ENCODE results near the gene RIOK3. TPM values are rescaled to one million over a fixed set of nuclear protein-coding genes. Genes with fewer than 3 reads are reported as not detected.
A peak's percentile ranks its signal among the peaks of the same experiment; 100 is the strongest.
"Not testable (repeated sequence)": the region's sequence is repeated elsewhere in the genome, so short reads cannot be mapped to it uniquely, and the experiment has no call there.

The RIOK3 gene
- total RNA-seq, 1 donor from 2014 or later, result 69.7 TPM

DNA sequence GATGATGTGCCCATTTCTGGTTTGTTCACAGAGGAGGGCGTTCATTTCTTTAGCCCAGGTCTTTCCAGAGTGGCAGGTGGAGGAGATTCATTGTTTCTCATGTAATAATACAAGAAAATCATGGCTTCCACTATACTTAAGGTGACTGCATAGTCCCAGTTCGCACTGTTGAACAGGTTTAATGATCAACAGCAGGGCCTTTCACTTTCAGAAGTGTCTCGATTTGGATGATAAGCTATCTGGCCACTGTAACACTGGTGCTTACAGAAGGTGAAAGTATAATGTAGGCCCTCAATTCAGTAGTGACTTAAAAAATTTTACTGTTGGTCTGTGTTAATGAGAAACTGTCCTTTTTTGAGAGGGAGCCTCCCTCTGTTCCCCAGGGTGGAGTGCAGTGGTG lies 51.6 kb downstream of the RIOK3 start:
- TF ChIP-seq, protein P1, sequence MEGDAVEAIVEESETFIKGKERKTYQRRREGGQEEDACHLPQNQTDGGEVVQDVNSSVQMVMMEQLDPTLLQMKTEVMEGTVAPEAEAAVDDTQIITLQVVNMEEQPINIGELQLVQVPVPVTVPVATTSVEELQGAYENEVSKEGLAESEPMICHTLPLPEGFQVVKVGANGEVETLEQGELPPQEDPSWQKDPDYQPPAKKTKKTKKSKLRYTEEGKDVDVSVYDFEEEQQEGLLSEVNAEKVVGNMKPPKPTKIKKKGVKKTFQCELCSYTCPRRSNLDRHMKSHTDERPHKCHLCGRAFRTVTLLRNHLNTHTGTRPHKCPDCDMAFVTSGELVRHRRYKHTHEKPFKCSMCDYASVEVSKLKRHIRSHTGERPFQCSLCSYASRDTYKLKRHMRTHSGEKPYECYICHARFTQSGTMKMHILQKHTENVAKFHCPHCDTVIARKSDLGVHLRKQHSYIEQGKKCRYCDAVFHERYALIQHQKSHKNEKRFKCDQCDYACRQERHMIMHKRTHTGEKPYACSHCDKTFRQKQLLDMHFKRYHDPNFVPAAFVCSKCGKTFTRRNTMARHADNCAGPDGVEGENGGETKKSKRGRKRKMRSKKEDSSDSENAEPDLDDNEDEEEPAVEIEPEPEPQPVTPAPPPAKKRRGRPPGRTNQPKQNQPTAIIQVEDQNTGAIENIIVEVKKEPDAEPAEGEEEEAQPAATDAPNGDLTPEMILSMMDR (IDR thresholded peaks at IDR 0.05; ENCODE audit: unreplicated experiment), result no peak
- H3K4me3 Mint-ChIP-seq (ENCODE audit: unreplicated experiment), result peak overlapping the region; percentile 95
- H3K9me3 Mint-ChIP-seq (ENCODE audit: unreplicated experiment), result no peaks in the 10 kb centered on the region
- H3K27me3 Mint-ChIP-seq (ENCODE audit: unreplicated experiment), result peaks cover 14% of the 10 kb centered on the region
- peaks cover 16% of the 10 kb centered on the region for H3K36me3 Mint-ChIP-seq (ENCODE audit: low read depth, unreplicated experiment)
- peaks cover 5% of the 10 kb centered on the region for H3K4me1 Mint-ChIP-seq (ENCODE audit: unreplicated experiment)
- H3K27ac Mint-ChIP-seq (ENCODE audit: unreplicated experiment), result no peak overlapping the region
- DNase-seq (ENCODE audit: low spot score), result no peak

DNA sequence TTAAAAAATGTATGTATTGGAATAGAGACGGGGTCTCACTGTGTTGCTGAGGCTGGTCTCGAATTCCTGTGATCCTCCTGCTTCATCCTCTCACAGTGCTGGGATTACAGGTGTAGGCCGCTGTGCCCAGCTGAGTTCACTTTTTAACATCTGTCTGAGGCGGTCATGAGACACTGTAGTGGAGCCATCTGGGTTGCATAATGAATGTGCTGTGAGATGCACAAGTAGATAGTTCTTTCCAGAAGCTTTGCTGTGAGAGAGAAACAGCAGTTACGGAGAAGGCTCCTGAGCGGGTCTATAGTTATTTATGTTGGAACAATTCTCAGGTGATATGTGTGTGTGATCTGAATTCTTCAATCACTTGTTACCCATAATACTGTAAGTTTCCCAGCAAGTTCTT lies 53.3 kb downstream of the RIOK3 start:
- no peaks in the 10 kb centered on the region for H3K9me3 Mint-ChIP-seq (ENCODE audit: unreplicated experiment)
- H3K27ac Mint-ChIP-seq (ENCODE audit: unreplicated experiment), result no peak overlapping the region
- H3K27me3 Mint-ChIP-seq (ENCODE audit: unreplicated experiment), result peaks cover 10% of the 10 kb centered on the region
- H3K4me1 Mint-ChIP-seq (ENCODE audit: unreplicated experiment), result peaks cover 5% of the 10 kb centered on the region
- TF ChIP-seq, protein P1 (IDR thresholded peaks at IDR 0.05; ENCODE audit: unreplicated experiment), result no peak
- peaks cover 26% of the 10 kb centered on the region for H3K36me3 Mint-ChIP-seq (ENCODE audit: low read depth, unreplicated experiment)
- no peak for DNase-seq (ENCODE audit: low spot score)
- no peak overlapping the region for H3K4me3 Mint-ChIP-seq (ENCODE audit: unreplicated experiment)

DNA sequence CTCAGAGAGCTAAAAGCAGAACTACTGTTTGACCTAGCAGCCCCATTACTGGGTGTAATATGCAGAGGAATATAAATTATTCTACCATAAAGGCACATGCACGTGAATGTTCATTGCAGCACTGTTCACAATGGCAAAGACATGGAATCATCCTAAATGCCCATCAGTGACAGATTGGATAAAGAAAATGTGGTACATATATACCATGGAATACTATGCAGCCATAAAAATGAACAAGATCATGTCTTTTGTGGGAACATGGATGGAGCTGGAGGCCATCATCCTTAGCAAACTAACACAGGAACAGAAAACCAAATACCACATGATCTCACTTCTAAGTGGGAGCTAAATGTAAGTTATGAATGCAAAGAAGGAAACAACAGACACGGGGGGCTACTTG lies 57.8 kb downstream of the RIOK3 start:
- H3K27ac Mint-ChIP-seq (ENCODE audit: unreplicated experiment); H3K4me3 Mint-ChIP-seq (ENCODE audit: unreplicated experiment); H3K27me3 Mint-ChIP-seq (ENCODE audit: unreplicated experiment); H3K4me1 Mint-ChIP-seq (ENCODE audit: unreplicated experiment); DNase-seq (ENCODE audit: low spot score); H3K9me3 Mint-ChIP-seq (ENCODE audit: unreplicated experiment): not testable (repeated sequence)
- peaks cover 28% of the 10 kb centered on the region for H3K36me3 Mint-ChIP-seq (ENCODE audit: low read depth, unreplicated experiment)

DNA sequence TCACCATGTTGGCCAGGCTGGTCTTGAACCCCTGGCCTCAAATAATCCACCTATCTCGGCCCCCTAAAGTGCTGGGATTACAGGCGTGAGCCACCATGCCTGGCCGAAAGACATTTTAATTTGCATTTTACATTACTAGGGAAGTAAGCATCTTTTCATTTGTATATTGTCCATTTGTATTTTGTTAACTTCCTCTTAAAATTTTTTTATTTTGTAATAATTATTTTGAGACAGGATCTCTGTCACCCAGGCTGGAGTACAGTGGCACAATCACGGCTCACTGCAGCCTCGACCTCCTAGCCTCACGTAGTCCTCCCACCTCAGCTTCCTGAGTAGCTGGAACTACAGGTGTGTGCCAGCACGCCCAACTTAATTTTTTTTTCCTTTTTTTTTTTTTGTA lies 59.1 kb downstream of the RIOK3 start:
- not testable (repeated sequence) for H3K27me3 Mint-ChIP-seq (ENCODE audit: unreplicated experiment)

DNA sequence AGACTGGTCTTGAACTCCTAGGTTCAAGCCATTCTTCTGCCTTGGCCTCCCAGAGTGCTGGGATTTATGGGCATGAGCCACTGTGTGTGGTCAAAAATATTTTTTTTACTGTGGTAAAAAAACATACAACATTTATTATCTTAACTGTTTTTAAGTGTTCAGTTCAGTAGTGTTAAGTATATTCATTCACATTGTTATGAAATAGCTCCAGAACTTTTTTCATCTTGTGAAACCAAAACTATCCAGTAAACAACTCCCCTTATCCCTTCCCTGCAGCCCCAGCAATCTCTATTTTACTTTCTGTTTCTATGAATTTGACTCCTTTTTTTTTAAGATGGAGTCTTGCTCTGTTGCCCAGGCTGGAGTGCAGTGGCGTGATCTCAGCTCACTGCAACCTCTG lies 59.6 kb downstream of the RIOK3 start:
- no peak overlapping the region for H3K4me3 Mint-ChIP-seq (ENCODE audit: unreplicated experiment)
- peaks cover 24% of the 10 kb centered on the region for H3K36me3 Mint-ChIP-seq (ENCODE audit: low read depth, unreplicated experiment)
- no peak overlapping the region for H3K27ac Mint-ChIP-seq (ENCODE audit: unreplicated experiment)
- H3K4me1 Mint-ChIP-seq (ENCODE audit: unreplicated experiment), result no peaks in the 10 kb centered on the region
- H3K9me3 Mint-ChIP-seq (ENCODE audit: unreplicated experiment), result no peaks in the 10 kb centered on the region
- H3K27me3 Mint-ChIP-seq (ENCODE audit: unreplicated experiment), result peaks cover 3% of the 10 kb centered on the region
- TF ChIP-seq, protein P1 (IDR thresholded peaks at IDR 0.05; ENCODE audit: unreplicated experiment), result no peak
- no peak for DNase-seq (ENCODE audit: low spot score)

More for the DNA sequence above, 59.1 kb downstream of the RIOK3 start:
- not testable (repeated sequence) for DNase-seq (ENCODE audit: low spot score); H3K4me3 Mint-ChIP-seq (ENCODE audit: unreplicated experiment); H3K9me3 Mint-ChIP-seq (ENCODE audit: unreplicated experiment); H3K4me1 Mint-ChIP-seq (ENCODE audit: unreplicated experiment); H3K27ac Mint-ChIP-seq (ENCODE audit: unreplicated experiment)
- peaks cover 28% of the 10 kb centered on the region for H3K36me3 Mint-ChIP-seq (ENCODE audit: low read depth, unreplicated experiment)

DNA sequence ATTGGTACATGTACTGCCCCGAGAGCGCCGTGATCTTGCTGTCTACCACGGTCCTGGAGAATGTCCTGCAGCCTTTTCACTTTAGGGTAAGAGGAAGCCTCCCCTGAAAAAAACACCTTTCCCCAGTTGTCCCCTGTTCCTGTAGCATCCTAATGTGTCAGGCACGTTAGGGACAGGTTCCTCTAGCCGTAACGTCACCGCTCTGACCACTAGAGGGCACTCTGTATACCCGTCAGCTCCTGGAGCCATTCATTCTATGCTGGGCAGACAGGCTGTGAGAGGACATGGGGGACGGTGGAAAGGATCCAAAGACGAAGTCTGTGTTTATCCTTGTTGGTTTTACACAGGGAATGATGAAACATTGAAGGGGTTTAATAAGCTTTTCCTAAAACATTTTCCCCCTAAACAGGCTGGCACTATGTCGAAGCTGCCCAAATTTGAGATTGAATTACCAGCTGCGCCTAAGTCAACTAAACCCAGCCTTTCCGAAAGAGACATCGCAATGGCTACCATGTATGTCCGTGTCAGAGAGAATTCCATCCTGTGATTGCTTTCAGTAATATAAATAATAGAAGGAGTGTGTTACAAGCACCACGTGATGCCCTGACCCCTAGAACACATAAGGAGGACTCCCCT lies 62.9 kb downstream of the RIOK3 start:
- peaks cover 3% of the 10 kb centered on the region for H3K27me3 Mint-ChIP-seq (ENCODE audit: unreplicated experiment)
- H3K27ac Mint-ChIP-seq (ENCODE audit: unreplicated experiment), result no peak overlapping the region
- TF ChIP-seq, protein P1 (IDR thresholded peaks at IDR 0.05; ENCODE audit: unreplicated experiment), result peak; percentile 65
- peaks cover 21% of the 10 kb centered on the region for H3K36me3 Mint-ChIP-seq (ENCODE audit: low read depth, unreplicated experiment)
- H3K4me1 Mint-ChIP-seq (ENCODE audit: unreplicated experiment), result no peaks in the 10 kb centered on the region
- peak; percentile 72 for DNase-seq (ENCODE audit: low spot score)
- H3K9me3 Mint-ChIP-seq (ENCODE audit: unreplicated experiment), result no peaks in the 10 kb centered on the region
- no peak overlapping the region for H3K4me3 Mint-ChIP-seq (ENCODE audit: unreplicated experiment)
